Stimulated activated CD8-positive, alpha-beta memory T cell treated with anti-CD3 and anti-CD28 coated beads, Interleukin-12 subunit alpha, Interleukin-12 subunit beta, amount 100 ng/mL, for 4 hours (primary cell): ENCODE results near the gene NFATC4.
A peak's percentile ranks its signal among the peaks of the same experiment; 100 is the strongest.
"Not testable (repeated sequence)": the region's sequence is repeated elsewhere in the genome, so short reads cannot be mapped to it uniquely, and the experiment has no call there.

Experiments
- DNase-seq: peaks from one replicate; pipeline ENCODE4 v3.0.0-alpha.2; 2020; ENCODE audit warnings: low read depth

Gene NFATC4

GRCh38 chr14:24368212-24368561, 203 bp downstream of the NFATC4 start:
- DNase-seq: no peak

DNA sequence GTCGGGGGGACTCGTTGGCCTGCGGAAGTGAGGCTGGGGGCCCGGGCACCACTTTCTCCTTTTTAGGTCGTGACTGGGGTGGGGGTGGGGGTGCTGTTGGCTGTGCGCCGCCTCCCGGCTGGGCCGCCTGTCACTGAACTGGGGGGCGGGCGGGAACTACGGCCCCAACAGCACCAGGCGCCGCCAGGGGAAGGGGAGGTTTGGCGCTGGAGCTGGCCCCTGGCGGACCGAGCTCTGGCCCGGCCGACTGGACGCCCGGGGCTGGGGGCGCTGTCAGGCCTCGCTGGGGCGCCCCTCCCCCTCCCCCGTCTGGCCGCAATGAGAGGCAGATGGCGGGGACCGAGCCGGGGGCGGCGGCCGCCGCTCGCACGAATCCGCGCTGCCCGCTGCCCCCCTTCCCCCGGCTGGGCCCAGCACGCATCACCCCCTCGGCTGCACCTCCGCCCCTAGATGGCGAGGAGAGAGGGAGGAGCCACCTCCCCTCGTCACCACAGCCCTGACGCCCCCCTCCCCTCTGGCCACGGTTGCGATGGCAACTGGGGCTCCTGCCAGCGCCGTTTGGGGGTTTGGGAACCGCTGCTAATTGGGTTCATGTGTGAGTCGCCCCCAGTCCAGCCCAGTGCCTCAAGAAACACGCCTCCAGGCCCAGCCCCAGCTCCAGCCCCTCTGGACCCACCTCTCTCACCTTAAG, 723 bp downstream of the NFATC4 start:
- peak; percentile 33 for DNase-seq

DNA sequence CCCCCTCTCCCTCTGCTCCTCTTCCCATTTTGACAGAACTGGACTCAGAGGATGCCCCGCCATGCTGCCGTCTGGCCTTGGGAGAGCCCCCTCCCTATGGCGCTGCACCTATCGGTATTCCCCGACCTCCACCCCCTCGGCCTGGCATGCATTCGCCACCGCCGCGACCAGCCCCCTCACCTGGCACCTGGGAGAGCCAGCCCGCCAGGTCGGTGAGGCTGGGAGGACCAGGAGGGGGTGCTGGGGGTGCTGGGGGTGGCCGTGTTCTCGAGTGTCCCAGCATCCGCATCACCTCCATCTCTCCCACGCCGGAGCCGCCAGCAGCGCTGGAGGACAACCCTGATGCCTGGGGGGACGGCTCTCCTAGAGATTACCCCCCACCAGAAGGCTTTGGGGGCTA, 1.5 kb downstream of the NFATC4 start:
- DNase-seq: no peak

- no peak for DNase-seq
Observed at GRCh38 chr14:24369907-24370687, 2.1 kb downstream of the NFATC4 start.

DNA sequence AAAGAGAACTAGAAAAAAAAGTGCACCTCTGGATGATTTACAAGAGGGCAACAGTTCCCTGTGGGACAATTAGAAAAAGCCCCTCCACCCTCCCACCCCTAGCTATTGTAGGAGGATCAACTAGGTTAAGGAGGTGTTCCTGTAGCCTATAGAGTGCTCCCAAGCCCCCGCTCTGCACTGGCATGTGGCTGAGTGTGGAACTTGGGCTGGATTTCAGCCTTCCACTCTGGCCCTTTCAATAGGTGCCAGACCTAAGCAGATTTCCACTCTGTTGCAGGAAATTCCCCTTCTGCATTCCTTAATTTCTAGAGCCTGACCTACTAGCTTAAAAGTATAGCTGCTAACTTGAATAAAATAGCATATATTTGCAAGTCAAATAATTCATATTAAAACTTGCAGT, 2.8 kb downstream of the NFATC4 start:
- no peak for DNase-seq

- DNase-seq: not testable (repeated sequence)
Observed at GRCh38 chr14:24371605-24372004, 3.6 kb downstream of the NFATC4 start.

- DNase-seq: no peak
Observed at GRCh38 chr14:24372701-24373416, 4.9 kb downstream of the NFATC4 start.

DNA sequence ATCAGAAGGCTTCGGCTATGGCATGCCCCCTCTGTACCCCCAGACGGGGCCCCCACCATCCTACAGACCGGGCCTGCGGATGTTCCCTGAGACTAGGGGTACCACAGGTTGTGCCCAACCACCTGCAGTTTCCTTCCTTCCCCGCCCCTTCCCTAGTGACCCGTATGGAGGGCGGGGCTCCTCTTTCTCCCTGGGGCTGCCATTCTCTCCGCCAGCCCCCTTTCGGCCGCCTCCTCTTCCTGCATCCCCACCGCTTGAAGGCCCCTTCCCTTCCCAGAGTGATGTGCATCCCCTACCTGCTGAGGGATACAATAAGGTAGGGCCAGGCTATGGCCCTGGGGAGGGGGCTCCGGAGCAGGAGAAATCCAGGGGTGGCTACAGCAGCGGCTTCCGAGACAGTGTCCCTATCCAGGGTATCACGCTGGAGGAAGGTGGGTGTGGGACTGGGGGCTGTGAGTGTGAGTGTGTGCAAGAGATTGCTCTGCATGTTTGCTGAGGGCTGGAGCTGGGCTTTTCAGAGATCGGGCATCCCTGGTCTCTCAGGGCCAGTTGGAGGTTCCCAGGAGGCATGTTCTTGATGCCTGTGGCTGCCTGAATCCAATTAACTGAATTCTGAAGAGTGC, 8.6 kb downstream of the NFATC4 start:
- DNase-seq: no peak

GRCh38 chr14:24377126-24377525, 9.1 kb downstream of the NFATC4 start:
- DNase-seq: no peak

GRCh38 chr14:24377657-24378056, 9.7 kb downstream of the NFATC4 start:
- no peak for DNase-seq

GRCh38 chr14:24378327-24378726, 10.3 kb downstream of the NFATC4 start:
- DNase-seq: no peak

GRCh38 chr14:24378981-24379906, 11.3 kb downstream of the NFATC4 start:
- DNase-seq: no peak

DNA sequence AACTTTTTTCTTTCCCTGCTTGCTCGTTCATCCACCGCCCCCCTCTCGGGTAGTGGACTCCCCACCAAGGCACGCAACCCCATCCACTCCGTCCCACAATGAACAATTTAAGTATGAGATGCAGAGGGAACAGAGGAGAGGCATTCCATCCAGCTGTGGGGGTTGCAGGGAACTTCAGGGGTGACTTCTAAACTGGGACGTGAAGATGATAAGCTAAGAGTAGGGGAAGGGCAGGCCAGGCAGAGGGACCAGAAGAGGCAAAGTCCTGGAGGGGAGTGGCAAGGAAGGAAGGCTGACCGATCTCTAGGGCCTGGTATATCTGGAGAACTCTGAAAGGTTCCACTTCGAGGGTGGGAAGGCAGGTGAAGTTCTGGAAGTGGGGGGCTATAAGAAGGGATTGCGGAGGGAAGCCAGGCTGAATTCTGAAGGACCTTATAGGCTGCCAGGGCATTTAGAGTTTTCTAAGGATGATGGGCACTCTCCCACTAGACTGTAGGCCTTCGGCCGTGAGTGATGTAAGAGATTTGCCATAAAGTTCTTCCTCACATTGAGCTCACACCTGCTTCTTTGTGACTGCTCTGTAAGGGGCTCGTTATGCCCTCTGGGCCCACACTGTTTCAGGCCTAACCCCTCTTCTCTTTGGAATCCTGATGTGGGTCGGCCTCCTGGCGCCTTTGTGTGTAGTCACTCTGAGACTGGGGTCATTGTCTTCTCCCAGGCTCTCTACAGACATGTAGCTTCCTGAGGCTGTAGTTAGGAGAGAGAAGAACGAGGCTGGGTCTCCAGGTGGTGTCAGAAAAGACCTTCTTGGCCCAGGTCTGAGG, 12.1 kb downstream of the NFATC4 start:
- no peak for DNase-seq

DNA sequence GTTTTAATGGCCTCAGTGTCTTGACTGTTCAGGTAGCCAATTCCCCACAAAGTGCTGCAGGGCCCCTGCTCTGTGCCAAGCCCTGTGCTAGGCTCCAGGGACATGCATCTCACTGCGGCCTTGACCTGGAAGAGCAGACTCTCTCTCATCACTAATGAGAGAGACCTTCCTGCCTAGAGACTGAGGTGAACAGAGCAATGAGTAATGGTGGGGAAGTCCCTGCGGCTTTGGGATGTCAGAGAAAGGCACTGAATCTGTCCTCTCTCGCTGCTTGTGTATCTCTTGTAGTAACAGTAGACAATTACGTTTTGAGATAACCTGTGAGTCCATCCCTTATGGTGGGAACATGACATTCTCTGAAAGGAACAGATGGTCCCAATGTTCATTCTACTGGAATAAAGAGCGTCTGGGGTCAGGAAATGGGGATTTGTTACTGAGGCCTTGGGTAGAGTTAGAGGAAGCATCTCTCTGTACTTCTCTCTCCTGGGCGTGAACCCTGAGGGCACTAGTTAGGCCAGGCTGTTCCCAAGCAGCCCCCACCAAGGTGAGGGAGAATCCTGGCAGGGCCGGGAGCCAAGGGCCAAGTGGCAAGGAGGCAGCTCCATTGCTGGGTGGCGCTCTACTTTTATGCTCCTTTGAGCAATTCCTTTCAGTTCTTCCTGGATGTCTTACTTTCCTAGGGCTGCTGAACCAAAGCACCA, 13.5 kb downstream of the NFATC4 start:
- DNase-seq: no peak

DNA sequence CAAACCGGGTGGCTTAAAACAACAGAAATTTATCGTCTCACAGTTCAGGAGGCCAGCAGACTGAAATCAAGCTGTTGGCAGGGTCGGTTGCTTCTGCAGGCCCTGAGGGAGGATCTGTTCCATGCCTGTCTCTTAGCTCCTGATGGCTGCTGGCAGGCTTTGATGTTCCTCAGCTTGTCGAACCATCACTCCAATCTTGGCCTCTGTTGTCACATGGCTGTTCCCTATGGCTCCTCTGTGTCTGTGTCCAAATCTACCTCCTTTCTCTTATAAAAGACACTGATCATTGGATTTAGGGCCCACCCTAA, 14.0 kb downstream of the NFATC4 start:
- DNase-seq: no peak

GRCh38 chr14:24384169-24384568, 16.2 kb downstream of the NFATC4 start:
- no peak for DNase-seq

GRCh38 chr14:24385524-24385923, 17.5 kb downstream of the NFATC4 start:
- no peak for DNase-seq

GRCh38 chr14:24387009-24387345, 19.0 kb downstream of the NFATC4 start:
- no peak for DNase-seq

DNA sequence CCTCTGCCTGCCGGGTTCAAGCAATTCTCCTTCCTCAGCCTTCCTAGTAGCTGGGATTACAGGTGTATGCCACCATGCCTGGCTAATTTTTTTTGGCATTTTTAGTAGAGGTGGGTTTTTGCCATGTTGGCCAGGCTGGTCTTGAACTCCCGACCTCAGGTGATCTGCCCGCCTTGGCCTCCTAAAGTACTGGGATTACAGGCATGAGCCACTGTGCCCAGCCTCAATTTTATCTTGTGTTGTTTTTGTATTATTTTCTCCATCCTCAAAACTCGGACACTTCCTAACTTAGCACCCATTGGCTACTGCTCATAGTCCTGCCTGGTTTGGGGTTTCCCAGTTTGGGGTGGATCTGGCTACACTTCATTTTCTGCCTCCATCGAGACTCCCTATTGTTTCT, 19.6 kb downstream of the NFATC4 start:
- DNase-seq: not testable (repeated sequence)

GRCh38 chr14:24388474-24389179, 20.6 kb downstream of the NFATC4 start:
- DNase-seq: no peak
